NB4 (cell line): Measurements from ENCODE around the gene XIRP1.

Source experiments
- DNase-seq: peaks from one replicate; pipeline ENCODE4 v3.0.0; 2010; ENCODE audit warnings: low read depth
- H3K4me3 ChIP-seq: one replicate; pipeline ENCODE4 v1.5.1; 2011; ENCODE audit warnings: mild to moderate bottlenecking, low read depth, low read length, moderate library complexity
- MYC ChIP-seq: IDR thresholded peaks from 2 replicates; pipeline ENCODE4 v1.6.1; 2011; ENCODE audit warnings: low read depth, low read length
- POLR2A ChIP-seq: IDR thresholded peaks from 2 replicates; pipeline ENCODE4 v1.6.1; 2011; ENCODE audit warnings: mild to moderate bottlenecking; ENCODE audit not compliant: insufficient read length; ENCODE audit errors: extremely low read depth
- TF ChIP-seq, protein P1 (sequence below): IDR thresholded peaks from 2 replicates; pipeline ENCODE4 v1.6.1; 2011; ENCODE audit warnings: low read depth, low read length
- TF ChIP-seq, protein P2 (sequence below): IDR thresholded peaks from one replicate; pipeline ENCODE4 v1.5.1; 2012; ENCODE audit warnings: low read depth, low read length

Gene XIRP1

DNA sequence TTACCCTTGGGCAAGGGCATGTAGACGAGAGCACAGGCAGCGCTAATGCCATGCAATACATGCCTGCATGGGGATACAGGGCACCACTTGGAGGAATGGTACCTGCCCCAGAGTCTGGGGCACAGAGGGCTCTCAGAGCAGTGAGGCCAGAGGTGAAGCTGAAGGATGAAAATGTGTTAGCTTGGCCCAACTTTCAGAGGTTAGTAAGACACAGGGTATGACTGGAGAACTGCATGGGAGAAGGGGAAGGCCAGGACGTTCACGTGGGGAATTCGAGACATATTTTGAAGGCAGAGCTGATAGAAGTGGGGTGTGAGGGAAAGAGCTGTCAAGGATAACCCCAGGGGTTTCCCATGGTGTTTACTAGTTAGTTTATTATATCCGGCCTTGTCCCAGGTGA lies 58.6 kb downstream of the XIRP1 start:
- H3K4me3 ChIP-seq: no peak overlapping the region
- TF ChIP-seq POLR2A (no peak), MYC (no peak)
- TF ChIP-seq, protein P1, sequence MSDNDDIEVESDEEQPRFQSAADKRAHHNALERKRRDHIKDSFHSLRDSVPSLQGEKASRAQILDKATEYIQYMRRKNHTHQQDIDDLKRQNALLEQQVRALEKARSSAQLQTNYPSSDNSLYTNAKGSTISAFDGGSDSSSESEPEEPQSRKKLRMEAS: no peak
- TF ChIP-seq, protein P2, sequence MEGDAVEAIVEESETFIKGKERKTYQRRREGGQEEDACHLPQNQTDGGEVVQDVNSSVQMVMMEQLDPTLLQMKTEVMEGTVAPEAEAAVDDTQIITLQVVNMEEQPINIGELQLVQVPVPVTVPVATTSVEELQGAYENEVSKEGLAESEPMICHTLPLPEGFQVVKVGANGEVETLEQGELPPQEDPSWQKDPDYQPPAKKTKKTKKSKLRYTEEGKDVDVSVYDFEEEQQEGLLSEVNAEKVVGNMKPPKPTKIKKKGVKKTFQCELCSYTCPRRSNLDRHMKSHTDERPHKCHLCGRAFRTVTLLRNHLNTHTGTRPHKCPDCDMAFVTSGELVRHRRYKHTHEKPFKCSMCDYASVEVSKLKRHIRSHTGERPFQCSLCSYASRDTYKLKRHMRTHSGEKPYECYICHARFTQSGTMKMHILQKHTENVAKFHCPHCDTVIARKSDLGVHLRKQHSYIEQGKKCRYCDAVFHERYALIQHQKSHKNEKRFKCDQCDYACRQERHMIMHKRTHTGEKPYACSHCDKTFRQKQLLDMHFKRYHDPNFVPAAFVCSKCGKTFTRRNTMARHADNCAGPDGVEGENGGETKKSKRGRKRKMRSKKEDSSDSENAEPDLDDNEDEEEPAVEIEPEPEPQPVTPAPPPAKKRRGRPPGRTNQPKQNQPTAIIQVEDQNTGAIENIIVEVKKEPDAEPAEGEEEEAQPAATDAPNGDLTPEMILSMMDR: no peak
- no peak for DNase-seq
